LNCAP (cell line): ENCODE measurements around the gene MUC4.

ENCODE experiments used
- CTCF ChIP-seq: fragments of 450-650 bp; IDR thresholded peaks from 2 replicates; pipeline ENCODE4 v1.5.1; 2017; ENCODE audit warnings: mild to moderate bottlenecking

The MUC4 gene

GRCh38 chr3:195805181-195805580 lies 6.5 kb downstream of the MUC4 start:
- no peak for TF ChIP-seq CTCF

GRCh38 chr3:195803289-195803908 lies 8.3 kb downstream of the MUC4 start:
- TF ChIP-seq CTCF: no peak

DNA sequence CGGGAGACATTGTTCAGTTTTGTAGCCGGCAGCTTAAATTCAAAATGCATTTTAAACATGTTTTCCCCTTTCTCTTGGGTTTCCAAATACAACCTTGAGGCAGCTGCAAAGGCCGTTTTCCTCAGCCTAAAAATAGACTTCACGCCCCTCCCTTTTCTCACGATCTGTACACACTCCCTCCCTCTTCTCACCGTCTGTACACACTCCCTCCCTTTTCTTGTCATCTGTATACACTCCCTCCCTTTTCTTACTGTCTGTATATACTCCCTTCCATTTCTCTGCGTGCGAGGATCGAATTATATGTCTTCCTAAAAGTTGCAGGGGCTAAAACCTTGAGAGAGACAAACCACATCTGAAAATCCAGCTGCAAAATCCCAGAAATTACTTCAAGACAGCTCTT lies 8.9 kb downstream of the MUC4 start:
- TF ChIP-seq CTCF: no peak

DNA sequence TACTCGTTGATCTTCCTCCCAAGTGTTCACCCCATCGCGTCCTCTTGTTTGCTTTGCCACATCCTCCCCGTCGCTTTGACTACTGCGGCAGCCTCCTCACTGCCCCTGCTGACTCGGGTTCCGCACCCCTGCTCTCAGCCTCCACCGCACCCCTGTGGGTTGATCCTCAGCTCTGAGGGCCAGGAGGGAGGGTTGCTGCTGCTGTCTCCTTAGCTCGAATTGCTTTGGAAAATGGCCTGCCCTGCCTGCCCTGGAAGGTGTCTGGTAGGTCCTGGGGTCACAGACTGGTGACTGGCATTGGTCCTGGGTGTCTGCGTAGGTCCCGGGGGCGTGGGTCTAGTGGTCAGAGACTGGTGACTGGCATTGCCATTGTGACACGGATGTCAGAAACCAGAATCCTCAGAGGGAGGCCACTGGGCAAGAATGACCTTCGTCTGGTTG lies 9.4 kb downstream of the MUC4 start:
- no peak for TF ChIP-seq CTCF

DNA sequence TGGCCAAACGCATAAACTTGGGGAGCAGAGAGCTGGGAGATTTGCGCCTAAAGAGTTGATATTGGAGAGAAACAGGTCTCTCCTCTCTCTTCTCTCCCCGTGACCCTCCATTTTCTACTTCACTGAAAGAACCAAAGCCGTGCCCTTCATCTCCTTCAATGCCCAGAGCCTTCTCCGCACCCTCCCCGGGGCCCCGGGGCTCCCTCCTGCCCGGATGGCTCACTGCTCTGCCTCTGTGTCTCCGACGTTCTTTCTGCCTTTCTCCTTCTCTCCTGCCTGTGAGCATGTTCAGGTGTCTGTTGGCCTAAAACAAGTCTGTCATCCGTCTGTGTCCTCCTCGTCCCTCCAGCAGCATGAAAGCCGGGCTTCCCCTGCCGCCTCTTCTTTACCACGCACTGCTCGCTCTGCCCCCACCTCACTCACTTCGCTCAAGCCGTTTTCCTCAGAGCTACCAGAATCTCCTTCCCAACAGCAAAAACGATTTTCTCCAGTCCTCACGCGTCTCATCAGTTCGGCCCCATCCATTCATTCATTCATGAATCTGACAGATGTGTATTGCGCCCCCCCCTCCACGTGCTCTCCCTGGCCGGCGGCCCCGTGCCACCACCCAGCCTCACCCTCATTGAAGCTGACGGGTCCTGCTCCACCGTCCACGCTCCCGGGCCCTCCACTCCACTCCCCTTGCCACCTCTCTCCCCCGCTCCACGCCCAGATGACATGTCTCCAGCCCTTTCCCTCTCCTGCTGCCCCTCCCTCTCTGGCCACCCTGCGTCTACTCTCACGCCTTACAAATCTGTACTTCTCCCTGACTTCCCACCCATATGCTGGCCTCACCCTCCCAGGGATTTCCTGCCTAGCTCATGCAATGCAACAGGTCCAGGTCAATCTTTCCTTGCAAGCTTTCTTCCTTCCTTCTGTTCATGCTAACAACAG lies 10.2 kb downstream of the MUC4 start:
- no peak for TF ChIP-seq CTCF

DNA sequence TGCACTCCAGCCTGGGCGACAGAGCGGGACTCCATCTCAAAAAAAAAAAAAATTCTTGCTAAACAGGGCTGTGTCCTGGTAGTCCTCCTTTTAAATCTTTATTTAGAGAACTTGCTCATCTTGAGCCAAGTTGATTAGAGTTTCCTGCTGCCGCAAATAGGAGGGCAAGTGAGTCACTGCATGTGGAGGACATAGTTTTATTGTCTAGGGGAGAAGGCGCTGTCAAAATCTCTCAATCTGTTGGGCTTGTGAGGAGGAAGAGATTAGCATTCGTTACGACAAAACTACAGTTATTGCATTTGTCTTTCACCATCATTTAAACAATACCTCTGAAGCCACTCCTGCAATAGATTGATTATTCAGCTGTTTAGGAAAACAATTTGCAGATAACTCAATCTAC lies 11.5 kb downstream of the MUC4 start:
- no peak for TF ChIP-seq CTCF

- TF ChIP-seq CTCF: no peak
These were observed 14.9 kb downstream of the MUC4 start for GRCh38 chr3:195796795-195797194.
